ENCODE data around the gene HES3.

HES3 gene, protein sequence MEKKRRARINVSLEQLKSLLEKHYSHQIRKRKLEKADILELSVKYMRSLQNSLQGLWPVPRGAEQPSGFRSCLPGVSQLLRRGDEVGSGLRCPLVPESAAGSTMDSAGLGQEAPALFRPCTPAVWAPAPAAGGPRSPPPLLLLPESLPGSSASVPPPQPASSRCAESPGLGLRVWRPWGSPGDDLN

DNA sequence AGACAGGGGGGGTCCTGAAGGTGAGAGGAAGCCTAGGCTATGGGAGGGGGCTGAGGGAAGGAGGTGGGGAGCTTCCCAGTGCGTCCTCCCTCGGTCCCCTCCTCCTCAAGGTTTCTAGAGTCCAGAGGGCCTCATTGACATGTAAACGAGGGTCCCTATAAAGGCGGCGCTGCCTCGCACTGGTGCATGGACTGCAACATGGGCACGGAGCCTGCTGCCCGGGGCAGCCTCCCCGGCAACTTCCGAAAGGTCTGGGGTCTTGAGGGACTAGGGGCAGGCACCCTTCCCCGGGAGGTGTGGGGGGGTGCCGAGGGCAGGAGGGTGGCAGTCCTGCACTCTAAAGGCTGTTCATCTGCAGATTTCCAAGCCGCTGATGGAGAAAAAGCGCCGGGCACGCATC lies at the start of gene HES3:
TSS of gene HES3 (plus strand) at position 187 of the 400 bp plus-strand sequence. CDS start at position 374, 187 bp downstream.
- DNase-seq (ENCODE audit: low read depth, low spot score): no peak

GRCh38 chr1:6197746-6198427 lies 46.1 kb upstream of the HES3 start:
- DNase-seq (ENCODE audit: low read depth, low spot score): no peak

DNA sequence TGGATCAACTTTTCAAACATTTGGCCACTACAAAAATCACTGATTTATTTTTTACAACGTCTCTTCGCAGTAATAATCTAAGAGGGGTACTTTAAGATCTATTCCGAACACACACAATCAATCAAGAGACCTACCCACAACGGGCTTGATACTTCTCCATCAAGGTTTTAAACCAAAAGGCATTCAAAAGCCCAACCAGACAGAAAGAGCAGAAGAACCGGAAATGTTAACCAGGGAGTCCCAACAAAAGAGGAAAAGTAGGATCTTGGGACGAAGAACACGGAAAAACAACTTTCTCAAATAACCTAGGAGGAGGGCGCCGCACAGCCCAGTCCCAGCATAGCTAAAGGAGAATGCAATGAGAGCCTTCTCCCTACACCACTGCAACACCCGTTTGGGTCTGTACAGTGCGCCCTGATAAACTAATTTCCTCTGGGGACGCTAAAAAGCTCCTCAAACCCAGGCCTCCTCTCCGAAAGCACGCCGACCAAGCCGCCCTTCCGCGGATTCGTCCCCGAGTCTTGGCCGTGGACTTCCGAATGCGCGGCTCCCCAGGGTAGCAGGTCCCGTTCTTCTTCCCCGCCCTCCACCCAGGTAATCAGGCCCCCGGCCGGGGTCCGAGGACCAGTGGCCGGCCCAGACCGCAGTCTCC lies 45.2 kb upstream of the HES3 start:
- DNase-seq (ENCODE audit: low read depth, low spot score): no peak

DNA sequence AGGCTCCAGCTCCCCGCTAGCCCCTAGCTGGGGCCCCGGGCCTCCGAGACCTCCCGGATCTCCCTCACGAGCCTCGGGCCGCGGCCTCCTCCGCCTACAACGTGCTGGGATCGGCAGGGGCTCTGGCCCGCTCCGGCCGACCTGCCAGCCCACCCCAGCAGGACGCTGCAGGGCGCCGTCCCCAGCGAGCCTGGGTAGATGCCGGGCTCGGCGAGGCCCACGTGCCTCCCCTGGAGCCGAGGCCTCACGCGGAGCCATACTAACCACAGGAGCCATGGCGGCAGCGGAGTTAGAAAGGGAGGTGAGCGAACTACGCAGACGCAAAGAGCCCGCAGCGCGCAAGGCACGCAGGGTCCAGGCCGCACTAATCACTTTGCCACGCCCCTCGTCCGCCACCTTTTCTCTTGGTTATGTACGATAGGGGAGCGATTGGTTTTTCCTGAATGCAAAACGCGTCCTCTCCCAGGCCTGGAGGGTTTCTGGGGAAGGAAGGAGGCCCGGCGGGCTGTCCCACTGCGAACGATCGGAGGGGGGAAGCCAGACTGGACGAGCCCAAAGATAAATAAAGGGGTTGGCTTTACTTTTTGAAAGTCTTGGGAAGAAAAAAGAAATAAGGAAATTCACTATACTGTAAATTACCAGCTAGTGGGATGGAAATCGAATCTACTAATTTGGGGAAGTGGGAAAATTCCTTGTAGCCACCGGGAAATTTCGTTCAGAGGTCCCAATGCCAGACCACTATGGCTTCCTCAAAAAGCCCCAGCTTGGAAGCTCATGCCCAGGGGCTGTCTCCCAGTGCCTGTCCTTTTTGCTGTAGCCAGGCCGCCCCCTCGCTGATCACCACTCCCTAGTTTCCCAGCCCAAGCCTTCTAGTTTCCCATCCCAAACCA lies 44.4 kb upstream of the HES3 start, which contains the start of gene RPL22:
TSS of gene RPL22 (minus strand) at position 298 of the 890 bp plus-strand sequence. CDS start at position 276, 22 bp downstream.
- DNase-seq (ENCODE audit: low read depth, low spot score): peak; percentile 98

GRCh38 chr1:6200188-6200809 lies 43.7 kb upstream of the HES3 start:
- DNase-seq (ENCODE audit: low read depth, low spot score): no peak

- no peak for DNase-seq (ENCODE audit: low read depth, low spot score)
These were observed 41.7 kb upstream of the HES3 start for GRCh38 chr1:6202256-6202655.

DNA sequence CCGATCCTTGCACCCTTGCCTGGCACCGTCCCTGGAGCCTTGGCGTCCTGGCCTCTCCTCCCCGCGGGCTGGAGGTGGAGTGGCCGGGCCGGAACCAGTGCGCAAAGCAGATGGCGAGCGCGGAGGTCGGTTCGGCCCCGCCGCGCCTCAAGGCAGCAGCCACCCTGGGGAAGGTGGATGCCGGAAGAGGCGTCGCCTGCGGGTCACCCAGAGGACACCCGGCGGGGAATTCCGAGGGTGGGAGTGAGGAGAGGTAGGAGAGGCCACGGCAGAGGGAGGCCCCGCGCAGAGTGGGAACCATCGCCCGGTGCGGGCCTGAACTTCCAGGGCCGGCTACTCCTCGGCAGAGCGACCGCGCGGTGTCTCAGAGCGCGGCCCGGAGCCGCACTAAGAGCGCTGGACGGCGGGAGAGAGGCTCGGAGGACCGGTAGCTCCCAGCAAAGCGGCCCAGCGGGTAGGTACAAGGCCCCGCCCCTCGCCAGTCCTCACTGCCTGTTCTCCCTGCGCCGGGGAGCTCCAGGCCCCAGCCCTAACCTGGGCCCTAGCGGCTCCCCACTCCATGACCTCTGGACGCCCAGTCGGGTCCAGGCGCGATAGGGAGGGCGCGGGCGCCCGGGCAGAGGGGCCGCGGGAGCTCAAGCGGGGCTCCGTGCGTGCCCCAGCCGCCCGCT lies 38.0 kb upstream of the HES3 start, which contains the start of gene RNF207:
TSS of gene RNF207 (plus strand) at position 271 of the 671 bp plus-strand sequence. CDS start 417 bp downstream, outside the sequence.
- no peak for DNase-seq (ENCODE audit: low read depth, low spot score)

DNA sequence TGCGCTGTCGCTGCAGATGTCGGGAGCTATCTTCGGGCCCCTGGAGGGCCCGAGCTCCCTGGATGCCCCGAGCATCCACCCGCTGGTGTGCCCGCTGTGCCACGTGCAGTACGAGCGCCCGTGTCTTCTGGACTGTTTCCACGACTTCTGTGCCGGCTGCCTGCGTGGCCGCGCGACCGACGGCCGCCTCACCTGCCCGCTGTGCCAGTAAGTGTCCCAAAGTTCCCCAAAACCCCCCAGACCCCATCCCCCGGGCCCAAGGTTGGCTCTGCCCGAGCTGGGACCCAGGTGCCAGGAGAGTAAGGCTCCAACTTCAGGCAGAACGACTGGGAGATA lies 37.5 kb upstream of the HES3 start:
- no peak for DNase-seq (ENCODE audit: low read depth, low spot score)

GRCh38 chr1:6207075-6207885 lies 36.7 kb upstream of the HES3 start:
- no peak for DNase-seq (ENCODE audit: low read depth, low spot score)

GRCh38 chr1:6207921-6208320 lies 36.1 kb upstream of the HES3 start:
- no peak for DNase-seq (ENCODE audit: low read depth, low spot score)

DNA sequence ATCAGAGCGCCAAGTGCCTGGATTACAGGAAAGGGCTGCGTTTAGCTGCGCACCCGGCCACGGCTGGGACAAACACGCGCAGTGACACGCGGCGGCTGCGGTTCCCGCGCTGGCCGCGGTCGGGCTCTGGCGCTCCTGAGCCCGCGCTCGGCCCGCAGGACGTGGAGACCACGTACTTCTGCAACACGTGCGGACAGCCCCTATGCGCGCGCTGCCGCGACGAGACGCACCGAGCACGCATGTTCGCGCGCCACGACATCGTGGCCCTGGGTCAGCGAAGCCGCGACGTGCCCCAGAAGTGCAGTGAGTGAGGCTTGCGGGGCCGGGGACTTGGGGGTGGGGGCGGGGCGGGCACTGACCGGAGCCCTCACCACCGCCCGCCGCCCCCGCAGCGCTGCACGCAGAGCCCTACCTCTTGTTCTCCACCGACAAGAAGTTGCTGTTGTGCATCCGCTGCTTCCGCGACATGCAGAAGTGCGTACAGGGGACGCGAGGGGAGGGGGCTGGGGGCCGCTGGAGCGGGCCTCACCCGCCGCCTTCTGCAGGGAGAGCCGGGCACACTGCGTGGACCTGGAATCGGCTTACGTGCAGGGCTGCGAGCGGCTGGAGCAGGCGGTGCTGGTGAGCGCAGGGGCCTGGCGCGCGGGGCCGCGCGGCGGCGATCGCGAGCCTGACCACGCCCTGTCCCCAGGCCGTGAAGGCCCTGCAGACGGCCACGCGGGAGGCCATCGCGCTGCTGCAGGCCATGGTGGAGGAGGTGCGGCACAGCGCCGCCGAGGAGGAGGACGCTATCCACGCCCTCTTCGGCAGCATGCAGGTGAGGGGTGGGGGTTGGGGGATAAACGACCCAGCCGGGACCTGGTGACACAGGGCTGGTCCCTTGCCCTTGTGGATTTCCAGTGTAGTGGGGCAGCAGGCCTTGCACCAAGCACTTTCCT lies 35.0 kb upstream of the HES3 start:
- no peak for DNase-seq (ENCODE audit: low read depth, low spot score)

GRCh38 chr1:6209661-6210580 lies 34.1 kb upstream of the HES3 start:
- DNase-seq (ENCODE audit: low read depth, low spot score): no peak

DNA sequence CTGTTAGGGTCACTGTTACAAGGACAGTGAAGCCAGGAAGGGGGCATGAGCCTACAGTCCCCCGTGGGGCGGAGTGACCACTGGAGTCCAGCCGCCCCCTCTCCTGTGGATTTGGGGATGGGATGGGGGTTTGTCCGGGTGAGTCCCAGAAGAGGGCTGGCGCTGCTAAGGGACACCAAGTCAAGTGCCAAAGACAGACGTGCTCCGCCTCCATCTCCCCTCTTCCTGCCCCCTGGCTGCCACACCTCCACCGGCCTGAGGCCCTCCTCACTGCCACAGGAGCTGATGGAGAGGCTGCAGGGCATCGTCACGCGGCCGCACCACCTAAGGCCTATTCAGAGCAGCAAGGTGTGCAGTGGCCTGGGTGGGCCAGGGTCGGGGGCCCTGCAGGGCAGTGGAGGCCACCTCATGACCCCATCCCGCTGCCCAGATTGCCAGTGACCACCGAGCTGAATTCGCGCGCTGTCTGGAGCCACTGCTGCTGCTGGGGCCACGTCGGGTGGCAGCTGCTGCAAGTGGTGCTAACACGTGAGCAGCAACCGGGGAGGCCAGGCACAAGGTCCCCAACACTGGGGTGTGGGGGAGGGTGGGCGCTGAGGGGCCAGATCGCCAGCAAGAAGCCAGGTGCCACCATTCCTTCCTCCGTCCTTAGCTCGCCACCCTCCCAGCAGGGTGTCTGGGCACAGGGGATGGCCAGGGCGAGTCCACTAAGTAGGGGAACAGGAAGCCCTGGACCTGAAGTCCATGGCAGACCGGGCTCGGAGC lies 33.2 kb upstream of the HES3 start:
- DNase-seq (ENCODE audit: low read depth, low spot score): no peak

- no peak for DNase-seq (ENCODE audit: low read depth, low spot score)
These were observed 32.2 kb upstream of the HES3 start for GRCh38 chr1:6211731-6212130.

DNA sequence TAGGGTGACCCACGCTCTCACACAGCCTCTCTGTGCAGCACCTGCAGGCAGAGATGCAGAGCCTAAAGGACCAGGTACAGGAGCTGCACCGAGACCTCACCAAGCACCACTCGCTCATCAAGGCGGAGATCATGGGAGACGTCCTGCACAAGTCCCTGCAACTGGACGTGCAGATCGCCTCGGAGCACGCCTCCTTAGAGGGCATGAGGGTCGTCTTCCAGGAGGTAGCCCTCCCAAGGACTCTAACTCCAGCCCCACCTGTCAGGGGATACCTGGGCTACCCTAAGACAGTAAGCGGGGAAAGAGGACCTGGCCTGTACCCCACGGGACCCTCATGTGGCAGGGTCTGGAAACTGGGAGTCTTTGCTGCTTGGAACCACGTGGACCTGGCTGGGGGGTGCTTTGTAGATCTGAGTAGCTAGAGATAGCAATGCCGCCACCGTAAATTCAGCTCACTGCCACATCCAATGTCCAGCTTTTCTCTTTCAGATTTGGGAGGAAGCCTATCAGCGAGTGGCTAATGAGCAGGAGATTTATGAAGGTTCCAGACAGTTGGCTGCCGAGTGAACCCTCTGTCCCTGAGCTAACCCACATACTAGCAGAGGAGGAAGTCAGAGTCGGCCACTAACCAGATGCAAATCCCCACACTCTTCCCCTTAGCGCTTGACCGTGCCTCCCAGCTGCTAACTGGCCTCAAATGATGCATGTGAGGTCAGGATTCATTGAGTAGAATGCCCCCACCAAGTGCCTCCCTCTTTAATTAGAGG lies 31.6 kb upstream of the HES3 start:
- DNase-seq (ENCODE audit: low read depth, low spot score): no peak
